ENCODE results near the gene CTNNA2.
"Not testable (repeated sequence)": the region's sequence is repeated elsewhere in the genome, so short reads cannot be mapped to it uniquely, and the experiment has no call there.

The CTNNA2 gene

GRCh38 chr2:80113399-80113798, 600.5 kb downstream of the CTNNA2 start:
- DNase-seq, result no peak

GRCh38 chr2:80114812-80115211, 602.0 kb downstream of the CTNNA2 start:
- DNase-seq, result no peak

GRCh38 chr2:80117401-80117800, 604.5 kb downstream of the CTNNA2 start:
- DNase-seq, result no peak

GRCh38 chr2:80120866-80121265, 608.0 kb downstream of the CTNNA2 start:
- DNase-seq, result no peak

- no peak for DNase-seq
These were observed 609.8 kb downstream of the CTNNA2 start for GRCh38 chr2:80122675-80123074.

- no peak for DNase-seq
These were observed 613.8 kb downstream of the CTNNA2 start for GRCh38 chr2:80126596-80127189.

GRCh38 chr2:80128080-80128479, 615.2 kb downstream of the CTNNA2 start:
- no peak for DNase-seq

- no peak for DNase-seq
These were observed 619.4 kb downstream of the CTNNA2 start for GRCh38 chr2:80132281-80132680.

- no peak for DNase-seq
These were observed 622.1 kb downstream of the CTNNA2 start for GRCh38 chr2:80135001-80135400.

GRCh38 chr2:80136338-80136737, 623.5 kb downstream of the CTNNA2 start:
- DNase-seq, result no peak

- DNase-seq, result no peak
These were observed 626.1 kb downstream of the CTNNA2 start for GRCh38 chr2:80139001-80139400.

- DNase-seq, result no peak
These were observed 628.3 kb downstream of the CTNNA2 start for GRCh38 chr2:80141007-80141726.

GRCh38 chr2:80145499-80145898, 632.6 kb downstream of the CTNNA2 start:
- no peak for DNase-seq

- DNase-seq, result not testable (repeated sequence)
These were observed 633.9 kb downstream of the CTNNA2 start for GRCh38 chr2:80146757-80147156.

- DNase-seq, result no peak
These were observed 634.8 kb downstream of the CTNNA2 start for GRCh38 chr2:80147690-80148089.

- no peak for DNase-seq
These were observed 636.1 kb downstream of the CTNNA2 start for GRCh38 chr2:80148906-80149305.

GRCh38 chr2:80149991-80150390, 637.1 kb downstream of the CTNNA2 start:
- DNase-seq, result no peak

GRCh38 chr2:80151248-80151647, 638.4 kb downstream of the CTNNA2 start:
- DNase-seq, result no peak

GRCh38 chr2:80151651-80152050, 638.8 kb downstream of the CTNNA2 start:
- DNase-seq, result no peak

GRCh38 chr2:80153151-80153550, 640.3 kb downstream of the CTNNA2 start:
- no peak for DNase-seq

- no peak for DNase-seq
These were observed 640.9 kb downstream of the CTNNA2 start for GRCh38 chr2:80153768-80154167.

GRCh38 chr2:80154231-80154915, 641.5 kb downstream of the CTNNA2 start:
- DNase-seq, result no peak

- DNase-seq, result no peak
These were observed 651.5 kb downstream of the CTNNA2 start for GRCh38 chr2:80164375-80164774.

GRCh38 chr2:80166483-80167171, 653.8 kb downstream of the CTNNA2 start:
- DNase-seq, result no peak

All from activated effector memory CD4-positive, alpha-beta T cell treated with Interleukin-2 at 50 U/mL for 16 hours (primary cell).